ENCODE results near the gene UBE2L3. TPM values are rescaled to one million over a fixed set of nuclear protein-coding genes. Genes with fewer than 3 reads are reported as not detected.
A peak's percentile ranks its signal among the peaks of the same experiment; 100 is the strongest.

The UBE2L3 gene
- total and polyA plus RNA-seq, 10 of the 15 experiments (the other 5 are each of a cell fraction or from before 2014, with no cell fraction given): 55.7 to 168 (median 113) TPM

- in situ Hi-C loops (cut with MboI) (no loop called here), intact Hi-C loops (cut with micrococcal nuclease; ENCODE audit: unreplicated experiment) (no loop called here)
- WGBS (ENCODE audit: insufficient coverage, insufficient replicate concordance, low lambda C conversion rate, missing lambda C conversion rate): 69% methylated on average over 11 of the region's 11 CpGs
- no peak overlapping the region for H3K27ac ChIP-seq (ENCODE audit: control insufficient read depth, insufficient read depth)
- FAIRE-seq (no peak), ATAC-seq (no peak), DNase-seq (ENCODE audit: low read depth, low spot score) (no peak)
- H3K4me1 ChIP-seq (ENCODE audit: control insufficient read depth, insufficient read depth, low read length): peaks cover 10% of the 10 kb centered on the region; the same call in 1 of the 2 replicates
- ChIA-PET CTCF (interaction anchor here (0.7 to 5.9 kb wide), 4 partner anchors 10 to 20 kb away, joined by 3 to 106 read pairs (median 10); partner anchors contain the start of gene SDF2L1), RAD21 (ENCODE audit: unreplicated experiment) (interaction anchor here (3.4 kb wide), 1 partner anchor 19 kb away, joined by 19 read pairs; no protein-coding TSS in a partner anchor), SMC1A (ENCODE audit: uncharacterized antibody, unreplicated experiment) (no interaction called here), POLR2A (no interaction called here)
- H3K9ac ChIP-seq (ENCODE audit: control insufficient read depth, insufficient read depth, low read length): no peak overlapping the region
- no peaks in the 10 kb centered on the region for H3K9me3 ChIP-seq (replicated peaks; ENCODE audit: control insufficient read depth, insufficient read depth, low read length)
- 0 out of 2 replicates have a peak overlapping the region, but pooled peaks have one; percentile 7 for H3K4me2 ChIP-seq (ENCODE audit: control insufficient read depth, insufficient read depth)
- H4K20me1 ChIP-seq (ENCODE audit: control insufficient read depth, insufficient read depth): peaks cover 7% of the 10 kb centered on the region
- no peak overlapping the region for H3K4me3 ChIP-seq
- no peak for TF ChIP-seq SUZ12 (IDR thresholded peaks at IDR 0.05; ENCODE audit: unreplicated experiment)
- peak; percentile 70 for TF ChIP-seq POLR2A (IDR thresholded peaks at IDR 0.05; ENCODE audit: low read depth, low read length)
- no peak for TF ChIP-seq SMARCA5 (IDR thresholded peaks at IDR 0.05)
- peaks cover 11 to 17% of the 10 kb centered on the region in 2 experiments; a peak in 3 of 4 replicates for H3K36me3 ChIP-seq (ENCODE audit: control insufficient read depth in 2 of 2, insufficient read depth in 2 of 2, low read length in 1 of 2)
- no peaks in the 10 kb centered on the region for H3K27me3 ChIP-seq (replicated peaks in 1 of 2; ENCODE audit: control insufficient read depth in 2 of 2, insufficient read depth in 2 of 2, low read length in 1 of 2)
- peaks cover 27% of the 10 kb centered on the region for H3K79me2 ChIP-seq (ENCODE audit: control insufficient read depth, insufficient read depth, low read length)
- BruUV-seq (replicated peaks): no TSS peak
- no peak overlapping the region for H2AFZ ChIP-seq (ENCODE audit: control insufficient read depth, low read depth, low read length)
These were observed 59.4 kb downstream of the UBE2L3 start for GRCh38 chr22:21626735-21627469.

GRCh38 chr22:21628386-21629254 is 61.1 kb downstream of the UBE2L3 start:
- ChIA-PET CTCF (interaction anchor here (0.6 to 5.9 kb wide), 24 partner anchors 8 to 310 kb away, joined by 3 to 106 read pairs (median 5); partner anchors contain the start of genes PPIL2 and SDF2L1), SMC1A (ENCODE audit: uncharacterized antibody, unreplicated experiment) (interaction anchor here (0.7 to 3.1 kb wide), 8 partner anchors 11 to 59 kb away, joined by 3 to 39 read pairs (median 8); partner anchors contain the start of gene SDF2L1), POLR2A (interaction anchor here (0.8 to 3.9 kb wide), 6 partner anchors 11 to 59 kb away, joined by 3 to 42 read pairs (median 4); partner anchors contain the start of gene SDF2L1), RAD21 (ENCODE audit: unreplicated experiment) (interaction anchor here (0.7 to 3.8 kb wide), 9 partner anchors 11 to 324 kb away, joined by 3 to 50 read pairs (median 3); partner anchors contain the start of genes PPIL2, PPM1F and SDF2L1)
- intact Hi-C loops (cut with micrococcal nuclease; ENCODE audit: unreplicated experiment) (no loop called here), in situ Hi-C loops (cut with MboI) (no loop called here)
- Histone ChIP-seq H3K36me3 (ENCODE audit: control insufficient read depth in 2 of 2, insufficient read depth in 2 of 2, low read length in 1 of 2) (peaks cover 7 to 9% of the 10 kb centered on the region in 2 experiments; a peak in 3 of 4 replicates), H3K9me3 (replicated peaks; ENCODE audit: control insufficient read depth, insufficient read depth, low read length) (no peaks in the 10 kb centered on the region), H3K9ac (ENCODE audit: control insufficient read depth, insufficient read depth, low read length) (peak overlapping the region; percentile 93), H3K27me3 (replicated peaks in 1 of 2; ENCODE audit: control insufficient read depth in 2 of 2, insufficient read depth in 2 of 2, low read length in 1 of 2) (no peaks in the 10 kb centered on the region), H3K4me2 (ENCODE audit: control insufficient read depth, insufficient read depth) (peak overlapping the region; percentile 87), H3K4me1 (ENCODE audit: control insufficient read depth, insufficient read depth, low read length) (peaks cover 10% of the 10 kb centered on the region; the same call in 1 of the 2 replicates), H3K4me3 (peak overlapping the region; percentile 98), H4K20me1 (ENCODE audit: control insufficient read depth, insufficient read depth) (peaks cover 7% of the 10 kb centered on the region), H3K27ac (ENCODE audit: control insufficient read depth, insufficient read depth) (peak overlapping the region; percentile 93), H2AFZ (ENCODE audit: control insufficient read depth, low read depth, low read length) (peak overlapping the region; percentile 26; the same call in 1 of the 2 replicates), H3K79me2 (ENCODE audit: control insufficient read depth, insufficient read depth, low read length) (peaks cover 27% of the 10 kb centered on the region)
- 59% methylated on average over 66 of the region's 74 CpGs for WGBS (ENCODE audit: insufficient coverage, insufficient replicate concordance, low lambda C conversion rate, missing lambda C conversion rate)
- FAIRE-seq: no peak
- peak; percentile 29 for ATAC-seq
- DNase-seq (ENCODE audit: low read depth, low spot score): no peak
- no TSS peak for BruUV-seq (replicated peaks)
- TF ChIP-seq EP300 (IDR thresholded peaks at IDR 0.05; ENCODE audit: borderline replicate concordance in 1 of 2, control insufficient read depth in 1 of 2, low read depth in 2 of 2, low read length in 2 of 2) (no peak), BACH1 (IDR thresholded peaks at IDR 0.05; ENCODE audit: borderline replicate concordance) (peak; percentile 74), NFYB (IDR thresholded peaks at IDR 0.05; ENCODE audit: insufficient read depth, low read depth, low read length) (no peak), EGR1 (IDR thresholded peaks at IDR 0.05; ENCODE audit: borderline replicate concordance in 1 of 2, low read depth in 2 of 2, low read length in 2 of 2) (0 out of 3 replicates have a peak, but pooled peaks of 1 of the 2 experiments have one; percentile 27), ETV6 (conservative IDR thresholded peaks at IDR 0.05 in 1 of 2, IDR thresholded peaks at IDR 0.05 in 1 of 2; ENCODE audit: borderline replicate concordance in 1 of 2, low read depth in 1 of 2) (no peak), NR2F1 (conservative IDR thresholded peaks at IDR 0.05) (0 out of 2 replicates have a peak, but pooled peaks have one; percentile 25), LARP7 (IDR thresholded peaks at IDR 0.05) (peak; percentile 70)
